HG03135 (cell line): ENCODE data around the gene GPR25.
A peak's percentile ranks its signal among the peaks of the same experiment; 100 is the strongest.

Experiments
- ATAC-seq: cut with Tn5 transposase; IDR thresholded peaks from one replicate; pipeline ENCODE4 v1.9.1; 2021; ENCODE audit warnings: mild to moderate bottlenecking, moderate library complexity; ENCODE audit not compliant: unreplicated experiment

The GPR25 gene

GRCh38 chr1:200872446-200873115, at the start of gene GPR25:
GPR25 (plus strand) TSS chr1:200872981; CDS start chr1:200873038, 57 bp downstream.
- no peak for ATAC-seq

DNA sequence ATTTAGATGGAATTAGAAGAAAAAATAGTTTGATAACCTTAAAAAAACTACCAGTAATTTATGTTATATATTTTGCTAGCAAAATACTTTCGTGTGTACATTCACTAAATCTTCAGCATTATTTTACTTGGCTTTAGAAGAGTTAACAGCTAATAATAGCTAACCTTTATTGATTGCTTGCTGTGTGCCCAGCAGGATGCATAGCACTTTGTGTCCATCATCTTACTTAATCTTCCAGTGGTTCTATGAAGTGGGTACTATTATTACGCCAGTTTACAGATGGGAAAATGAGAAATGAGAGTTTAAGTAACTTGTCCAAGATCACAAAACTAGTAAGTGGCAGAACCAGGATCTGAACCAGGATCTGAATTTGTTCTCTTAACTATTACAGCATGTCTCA, 41.7 kb upstream of the GPR25 start:
- no peak for ATAC-seq

DNA sequence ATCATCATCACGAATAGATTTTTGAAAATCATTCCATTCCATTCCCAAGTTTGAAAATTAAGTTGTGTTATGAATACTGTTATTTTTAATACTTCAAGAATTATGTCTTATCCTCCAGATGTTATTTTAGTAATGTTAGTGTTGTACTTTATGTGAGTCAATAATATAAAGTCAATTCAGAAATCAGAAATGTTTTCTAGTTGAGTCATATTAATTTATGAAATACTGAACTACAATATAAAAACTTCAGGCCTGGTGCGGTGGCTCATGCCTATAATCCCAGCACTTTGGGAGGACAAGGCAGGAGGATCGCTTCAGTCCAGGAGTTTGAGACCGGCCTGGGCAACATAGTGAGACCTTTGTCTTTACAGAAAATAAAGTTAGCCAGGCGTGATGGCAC, 38.4 kb upstream of the GPR25 start:
- ATAC-seq: no peak

GRCh38 chr1:200836213-200836612, 36.6 kb upstream of the GPR25 start:
- ATAC-seq: no peak

GRCh38 chr1:200837931-200838571, 34.7 kb upstream of the GPR25 start:
- ATAC-seq: no peak

- ATAC-seq: no peak
These were observed 33.9 kb upstream of the GPR25 start for GRCh38 chr1:200838676-200839445.

- no peak for ATAC-seq
These were observed 27.4 kb upstream of the GPR25 start for GRCh38 chr1:200845360-200845759.

- ATAC-seq: no peak
These were observed 26.4 kb upstream of the GPR25 start for GRCh38 chr1:200846398-200846797.

GRCh38 chr1:200849430-200849829, 23.4 kb upstream of the GPR25 start:
- ATAC-seq: no peak

DNA sequence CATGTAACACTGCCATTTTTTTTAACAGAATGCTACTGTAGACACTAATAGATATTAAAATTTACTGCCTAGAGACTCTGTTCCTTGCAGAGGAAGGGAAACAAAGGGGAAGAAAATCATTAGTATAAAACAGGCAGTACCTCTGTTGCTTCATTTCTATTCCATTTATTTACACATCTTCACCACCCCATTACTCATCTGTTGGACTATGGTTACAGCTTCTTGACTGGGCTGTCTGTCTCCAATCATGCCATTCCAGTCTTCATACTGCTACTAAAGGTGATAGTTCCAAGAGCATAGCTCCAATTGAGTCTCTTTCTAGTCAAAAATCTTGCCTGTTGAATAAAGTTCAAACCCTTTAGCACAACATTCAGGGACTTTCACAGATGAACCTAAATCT, 22.2 kb upstream of the GPR25 start:
- ATAC-seq: no peak

- no peak for ATAC-seq
These were observed 15.9 kb upstream of the GPR25 start for GRCh38 chr1:200856716-200857357.

DNA sequence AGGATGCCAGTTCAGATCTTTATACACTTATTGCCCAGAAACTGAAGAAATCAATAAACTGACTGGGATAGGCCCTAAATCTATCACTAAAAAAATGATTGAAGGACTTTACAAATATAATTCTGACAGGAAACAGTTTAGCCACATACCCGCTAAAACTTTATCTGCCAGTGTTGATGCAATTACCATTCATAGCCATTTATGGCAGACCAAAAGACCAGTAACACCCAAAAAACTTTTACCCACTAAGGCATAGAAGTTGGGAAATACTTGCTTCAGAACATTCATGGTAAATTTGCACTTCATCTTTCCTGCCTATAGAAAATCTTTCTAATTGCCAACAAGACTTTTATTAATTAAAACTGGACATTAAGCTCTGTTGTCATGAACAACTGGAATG, 15.0 kb upstream of the GPR25 start:
- no peak for ATAC-seq

GRCh38 chr1:200861937-200862647, 10.7 kb upstream of the GPR25 start:
- ATAC-seq: peak; percentile 35

DNA sequence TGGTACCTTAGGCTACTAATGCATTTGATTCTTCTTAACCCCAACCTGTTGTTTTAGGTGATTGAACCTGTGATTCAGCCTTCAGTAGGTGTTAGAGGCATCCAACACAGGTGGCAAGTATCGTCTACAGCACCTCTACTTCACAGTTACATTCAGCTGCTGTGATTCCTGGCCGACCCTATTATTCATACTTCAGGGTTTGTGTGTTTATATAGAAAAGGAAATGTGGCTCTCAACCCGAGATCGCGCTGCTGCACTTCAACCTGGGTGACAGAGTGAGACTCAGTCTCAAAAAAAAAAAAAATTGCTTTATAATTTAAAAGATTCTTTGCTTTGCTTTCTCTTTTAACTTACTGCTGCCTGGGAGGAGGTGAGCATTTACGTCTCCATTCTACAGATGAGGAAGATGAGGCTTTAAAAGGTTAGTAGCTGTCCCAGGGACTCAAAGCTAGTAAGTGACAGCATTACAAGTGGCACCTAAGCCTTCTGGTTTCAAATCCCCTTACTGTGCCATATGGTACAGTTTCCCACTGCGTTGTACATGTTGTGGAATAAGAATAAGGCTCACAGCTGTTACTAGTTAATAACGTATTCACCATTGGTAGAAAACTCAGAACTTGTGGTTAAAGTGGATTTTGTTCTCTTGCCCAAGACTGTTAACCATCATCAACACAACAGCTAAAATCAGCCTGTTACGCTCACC, 9.9 kb upstream of the GPR25 start:
- no peak for ATAC-seq

DNA sequence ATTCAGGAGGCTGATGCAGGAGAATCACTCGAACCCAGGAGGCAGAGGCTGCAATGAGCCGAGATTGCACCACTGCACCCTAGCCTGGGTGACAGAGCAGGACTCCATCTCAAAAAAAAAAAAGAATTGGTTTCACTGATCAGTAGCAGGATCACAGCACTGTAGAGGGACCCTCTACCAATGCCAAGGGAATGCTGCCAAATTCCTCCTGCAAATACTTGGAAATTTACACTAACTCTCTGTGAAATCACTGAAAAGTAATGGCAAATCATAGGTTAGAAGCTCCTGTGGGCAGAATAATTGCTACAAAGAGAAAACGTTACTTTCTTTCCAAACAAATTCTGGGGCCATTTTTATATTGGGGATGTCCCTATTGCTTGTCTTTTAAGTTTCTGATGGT, 6.7 kb upstream of the GPR25 start:
- ATAC-seq: no peak

- peak; percentile 81 for ATAC-seq
These were observed 6.3 kb upstream of the GPR25 start for GRCh38 chr1:200866521-200866920.

DNA sequence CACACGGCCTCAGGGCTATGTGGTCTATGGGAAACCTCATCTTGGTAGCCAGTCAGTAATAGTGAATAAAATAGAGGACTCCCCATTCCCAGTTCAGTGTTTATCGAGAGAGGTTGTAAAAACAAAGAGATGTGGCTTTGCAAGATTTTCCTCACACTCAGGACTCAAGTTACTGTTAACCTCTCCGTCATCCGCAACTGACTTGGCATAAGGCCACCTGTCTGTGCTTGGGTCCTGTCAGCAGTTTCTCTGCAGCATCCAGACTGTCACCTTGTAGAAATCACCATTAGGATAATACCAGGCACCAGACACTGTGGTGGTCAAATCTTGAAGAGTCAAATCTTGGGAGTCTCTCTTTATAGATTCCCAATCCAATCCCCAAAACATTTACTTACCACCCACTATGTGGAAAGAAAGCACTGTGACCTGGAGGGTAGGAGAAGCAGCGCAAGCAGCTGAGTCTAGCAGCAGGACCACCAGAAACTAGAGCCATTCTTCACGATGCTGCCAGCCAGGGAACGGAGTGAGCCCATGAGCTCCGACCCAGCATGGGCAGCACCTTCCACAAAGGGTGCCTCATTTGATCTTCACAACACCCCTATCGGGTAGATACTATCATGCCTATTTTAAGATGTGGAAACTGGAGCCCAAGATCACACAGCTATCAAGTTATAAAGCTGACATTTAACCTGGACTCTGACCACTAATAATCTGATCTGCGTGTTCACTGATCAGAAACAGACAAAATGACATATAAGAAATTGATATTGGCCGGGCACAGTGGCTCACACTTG, 5.6 kb upstream of the GPR25 start:
- no peak for ATAC-seq

- no peak for ATAC-seq
These were observed 3.4 kb upstream of the GPR25 start for GRCh38 chr1:200869376-200869752.

- ATAC-seq: peak; percentile 35
These were observed 2.9 kb upstream of the GPR25 start for GRCh38 chr1:200869753-200870391.
